ENCODE results near the gene PSMD1.
"Not testable (repeated sequence)": the region's sequence is repeated elsewhere in the genome, so short reads cannot be mapped to it uniquely, and the experiment has no call there.

Gene PSMD1

DNA sequence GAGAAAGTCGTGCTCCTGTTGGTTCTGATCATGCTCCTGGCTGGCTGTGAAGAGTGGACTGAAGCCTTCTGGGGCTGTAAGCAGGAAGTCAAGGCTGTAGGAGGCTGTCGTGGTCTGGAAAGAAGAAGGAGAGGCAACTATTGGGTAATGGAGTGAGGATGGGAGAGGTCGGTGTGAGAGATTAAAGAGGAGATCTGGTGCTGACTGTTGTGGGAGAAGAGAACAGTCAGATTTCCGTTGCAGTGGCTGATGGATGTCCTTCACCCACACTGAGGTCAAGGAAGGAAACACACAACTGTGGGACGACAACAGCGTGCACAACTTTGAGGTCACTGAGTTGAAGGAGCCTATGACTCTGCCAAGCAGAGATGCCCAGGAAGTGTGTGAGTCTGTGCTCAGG is 2.8 kb upstream of the PSMD1 start:
- DNase-seq (ENCODE audit: low read depth) = no peak

- no peak for DNase-seq (ENCODE audit: low read depth)
These were observed 923 bp downstream of the PSMD1 start for GRCh38 chr2:231057590-231057989.

- DNase-seq (ENCODE audit: low read depth) = no peak
These were observed 2.3 kb downstream of the PSMD1 start for GRCh38 chr2:231058761-231059550.

GRCh38 chr2:231059756-231060155 is 3.1 kb downstream of the PSMD1 start:
- DNase-seq (ENCODE audit: low read depth) = no peak

GRCh38 chr2:231062776-231063175 is 6.1 kb downstream of the PSMD1 start:
- DNase-seq (ENCODE audit: low read depth) = no peak

DNA sequence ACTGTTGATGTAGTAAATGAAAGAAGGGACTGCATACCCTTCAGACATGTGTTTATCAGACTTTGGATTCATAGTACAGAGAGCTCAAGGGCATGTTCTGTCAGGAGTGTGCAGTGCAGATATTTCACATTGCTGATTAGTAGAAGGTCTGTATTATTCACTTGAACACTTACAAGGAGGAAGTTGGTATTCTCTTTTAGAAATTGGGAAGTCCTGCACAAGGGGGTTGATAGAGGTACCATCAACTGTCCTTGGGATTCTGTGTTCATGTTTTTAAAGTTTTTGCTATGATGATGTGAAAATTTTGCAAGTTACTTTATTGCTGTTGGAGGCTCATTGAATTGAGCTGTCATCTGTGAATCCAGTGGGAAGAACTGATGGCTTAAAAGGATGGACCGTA is 6.7 kb downstream of the PSMD1 start:
- no peak for DNase-seq (ENCODE audit: low read depth)

- DNase-seq (ENCODE audit: low read depth) = no peak
These were observed 9.3 kb downstream of the PSMD1 start for GRCh38 chr2:231065966-231066365.

GRCh38 chr2:231067531-231067930 is 10.9 kb downstream of the PSMD1 start:
- not testable (repeated sequence) for DNase-seq (ENCODE audit: low read depth)

DNA sequence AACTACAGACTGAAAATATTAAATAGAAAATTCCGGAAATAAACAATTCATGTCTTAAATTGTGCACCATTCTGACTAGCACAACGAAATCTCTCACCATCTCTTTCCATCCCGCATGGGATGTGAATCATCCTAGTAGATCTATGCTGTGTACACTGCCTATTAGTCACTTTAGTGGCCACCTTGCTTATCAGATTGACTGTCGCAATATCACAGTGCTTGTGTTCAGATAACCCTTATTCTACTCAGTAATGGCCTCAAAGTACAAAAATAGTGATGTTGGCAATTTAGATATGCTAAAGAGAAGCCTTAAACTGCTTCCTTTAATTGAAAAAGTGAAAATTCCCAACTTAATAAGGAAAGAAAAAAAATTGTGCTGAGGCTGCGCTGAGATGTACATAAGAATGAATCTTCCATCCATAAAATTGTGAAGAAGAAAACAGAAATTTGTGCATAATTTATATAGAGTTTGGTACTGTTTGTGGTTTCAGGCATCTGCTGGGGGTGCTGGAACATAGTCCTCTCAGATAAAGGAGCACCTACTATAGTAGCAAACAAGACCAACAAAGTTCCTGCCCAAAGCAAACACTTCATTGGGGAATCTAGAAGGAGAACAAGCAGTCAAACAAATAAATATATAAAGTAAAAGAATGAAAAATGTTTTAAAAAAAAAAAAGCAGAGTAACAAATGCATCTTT is 12.0 kb downstream of the PSMD1 start:
- DNase-seq (ENCODE audit: low read depth) = no peak

- no peak for DNase-seq (ENCODE audit: low read depth)
These were observed 12.8 kb downstream of the PSMD1 start for GRCh38 chr2:231069379-231070054.

- no peak for DNase-seq (ENCODE audit: low read depth)
These were observed 27.9 kb downstream of the PSMD1 start for GRCh38 chr2:231084565-231084964.

DNA sequence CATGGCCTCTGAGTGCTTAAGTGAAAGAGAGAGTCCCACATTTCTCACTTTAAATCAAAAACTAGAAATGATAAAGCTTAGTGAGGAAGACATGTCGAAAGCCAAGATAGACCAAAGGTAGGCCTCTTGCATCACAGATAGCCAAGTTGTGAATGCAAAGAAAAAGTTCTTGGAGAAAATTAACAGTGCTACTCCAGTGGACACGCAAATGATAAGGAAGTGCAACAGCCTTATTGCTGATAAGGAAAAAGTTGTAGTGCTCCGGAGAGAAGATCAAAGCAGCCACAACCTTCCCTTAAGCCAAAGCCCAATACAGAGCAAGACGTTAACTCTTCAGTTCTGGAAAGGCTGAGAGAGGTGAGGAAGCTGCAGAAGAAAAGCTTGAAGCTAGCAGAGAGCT is 32.1 kb downstream of the PSMD1 start:
- no peak for DNase-seq (ENCODE audit: low read depth)

- DNase-seq (ENCODE audit: low read depth) = no peak
These were observed 37.3 kb downstream of the PSMD1 start for GRCh38 chr2:231093933-231094332.

GRCh38 chr2:231094736-231095346 is 38.2 kb downstream of the PSMD1 start:
- DNase-seq (ENCODE audit: low read depth) = no peak

DNA sequence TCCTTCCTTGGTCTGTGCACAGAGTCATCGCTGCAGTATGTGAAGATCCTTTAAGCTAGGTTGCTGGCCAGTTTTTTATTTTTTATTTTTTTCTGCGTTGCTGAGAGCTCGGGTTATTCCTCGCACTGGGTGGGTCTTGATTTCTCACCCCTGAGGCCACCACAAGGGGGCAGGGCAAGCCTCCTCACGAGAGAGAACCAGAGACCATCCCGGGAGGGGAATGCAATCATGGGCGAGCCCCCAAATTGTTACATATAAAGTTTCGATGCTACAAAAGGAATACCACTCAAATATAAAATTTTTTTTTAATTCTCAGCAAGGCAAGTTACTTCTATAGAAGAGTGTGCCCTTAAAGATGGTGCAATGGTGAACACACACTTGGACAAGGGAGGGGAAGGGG is 43.3 kb downstream of the PSMD1 start:
- no peak for DNase-seq (ENCODE audit: low read depth)

DNA sequence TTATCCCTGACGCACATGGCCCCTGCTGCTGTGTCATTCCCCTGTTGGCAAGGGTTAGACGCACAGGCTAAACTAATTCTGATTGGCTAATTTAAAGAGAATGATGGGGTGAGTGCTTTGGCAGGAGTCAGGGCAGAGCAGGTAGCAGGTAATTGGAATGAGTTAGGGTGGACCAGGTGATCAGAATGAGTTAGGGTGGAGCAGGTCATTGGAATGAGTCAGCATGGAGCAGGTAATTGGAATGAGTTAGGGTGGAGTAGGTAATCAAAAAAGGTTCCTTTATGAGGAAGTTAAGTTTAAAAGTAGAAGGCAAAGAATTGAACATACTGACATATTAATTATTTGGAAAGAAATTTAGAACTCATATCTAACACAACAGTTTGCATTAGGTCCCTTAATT is 43.7 kb downstream of the PSMD1 start:
- not testable (repeated sequence) for DNase-seq (ENCODE audit: low read depth)

GRCh38 chr2:231100990-231101389 is 44.3 kb downstream of the PSMD1 start:
- DNase-seq (ENCODE audit: low read depth) = no peak

- no peak for DNase-seq (ENCODE audit: low read depth)
These were observed 46.1 kb downstream of the PSMD1 start for GRCh38 chr2:231102772-231103171.

- no peak for DNase-seq (ENCODE audit: low read depth)
These were observed 47.5 kb downstream of the PSMD1 start for GRCh38 chr2:231104115-231104713.

GRCh38 chr2:231110551-231110950 is 53.9 kb downstream of the PSMD1 start:
- DNase-seq (ENCODE audit: low read depth) = no peak

- no peak for DNase-seq (ENCODE audit: low read depth)
These were observed 55.3 kb downstream of the PSMD1 start for GRCh38 chr2:231111987-231112386.

GRCh38 chr2:231113489-231113888 is 56.8 kb downstream of the PSMD1 start:
- no peak for DNase-seq (ENCODE audit: low read depth)
